Embryonic facial prominence (tissue), 1 donor: ENCODE measurements around the gene TEX14.
A peak's percentile ranks its signal among the peaks of the same experiment; 100 is the strongest.
"Not testable (repeated sequence)": the region's sequence is repeated elsewhere in the genome, so short reads cannot be mapped to it uniquely, and the experiment has no call there.

Source experiments
- DNase-seq: peaks from one replicate; pipeline ENCODE4 v3.0.0-alpha.2; 2016; ENCODE audit errors: extremely low spot score

The TEX14 gene

DNA sequence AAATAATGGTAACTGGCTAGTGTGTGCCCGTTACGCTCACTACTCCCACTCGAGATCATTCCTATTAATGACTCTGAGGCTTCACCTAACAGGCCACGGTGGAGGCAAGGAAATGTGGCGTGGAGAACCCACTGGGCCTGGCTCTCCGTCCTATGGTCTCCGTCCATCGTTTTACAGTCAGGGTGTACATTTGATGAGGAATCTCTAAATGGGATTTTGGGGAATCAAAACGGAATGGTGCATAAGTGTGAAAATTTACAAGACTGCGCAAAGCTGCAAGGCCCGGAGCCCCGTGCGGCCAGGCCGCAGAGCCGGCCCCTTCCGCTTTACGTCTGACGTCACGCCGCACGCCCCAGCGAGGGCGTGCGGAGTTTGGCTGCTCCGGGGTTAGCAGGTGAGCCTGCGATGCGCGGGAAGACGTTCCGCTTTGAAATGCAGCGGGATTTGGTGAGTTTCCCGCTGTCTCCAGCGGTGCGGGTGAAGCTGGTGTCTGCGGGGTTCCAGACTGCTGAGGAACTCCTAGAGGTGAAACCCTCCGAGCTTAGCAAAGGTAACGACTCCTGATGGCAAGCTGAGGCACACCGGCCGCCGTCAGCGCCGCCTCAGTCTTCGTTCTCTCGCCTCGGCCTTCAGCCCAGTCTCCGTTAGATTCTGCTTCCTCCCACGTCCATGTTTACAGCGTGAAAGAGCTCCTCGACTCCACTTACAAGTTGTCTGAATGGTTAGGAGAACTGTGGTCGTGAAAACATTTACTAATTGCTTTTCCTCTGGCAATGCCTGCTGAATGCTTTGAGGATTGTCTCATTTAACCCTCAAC lies 602 bp upstream of the TEX14 start, which contains the start of gene RAD51C:
Gene RAD51C, plus strand, starts transcription at position 364 of the 817 bp plus-strand sequence. Its CDS starts 42 bp downstream, at position 406.
- DNase-seq = peak; percentile 71

DNA sequence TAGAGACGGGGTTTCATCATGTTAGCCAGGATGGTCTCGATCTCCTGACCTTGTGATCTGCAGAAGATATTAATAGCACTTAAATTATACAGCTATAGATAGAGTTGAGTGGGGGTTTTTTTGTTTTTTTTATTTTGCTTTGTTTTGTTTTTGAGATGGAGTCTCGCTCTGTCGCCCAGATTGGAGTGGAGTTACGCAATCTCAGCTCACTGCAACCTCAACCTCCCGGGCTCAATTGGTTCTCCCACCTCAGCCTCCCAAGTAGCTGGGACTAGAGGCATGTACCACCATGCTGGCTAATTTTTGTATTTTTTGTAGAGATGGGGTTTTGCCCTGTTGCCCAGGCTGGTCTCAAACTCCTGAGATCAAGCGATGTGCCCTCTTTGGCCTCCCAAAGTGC lies 1.8 kb downstream of the TEX14 start:
- not testable (repeated sequence) for DNase-seq

DNA sequence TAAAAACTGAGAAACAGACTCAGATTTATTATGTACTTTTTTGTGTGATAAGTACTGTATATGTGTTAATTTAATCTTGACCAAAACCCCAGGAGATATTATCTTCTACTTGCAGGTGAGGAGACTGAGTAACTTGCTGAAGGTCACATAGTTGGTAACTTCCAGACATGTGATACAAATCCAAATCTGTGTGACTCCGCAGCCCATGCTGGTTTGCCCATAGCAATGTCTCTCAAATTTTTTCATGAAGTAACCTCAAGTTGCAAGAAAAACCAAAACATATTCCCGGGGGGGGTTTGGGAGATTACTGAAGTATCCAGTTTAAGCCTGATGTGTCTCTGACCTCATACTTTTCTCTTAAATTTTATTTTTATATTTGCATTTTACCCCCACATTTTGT lies 3.3 kb downstream of the TEX14 start:
- no peak for DNase-seq

DNA sequence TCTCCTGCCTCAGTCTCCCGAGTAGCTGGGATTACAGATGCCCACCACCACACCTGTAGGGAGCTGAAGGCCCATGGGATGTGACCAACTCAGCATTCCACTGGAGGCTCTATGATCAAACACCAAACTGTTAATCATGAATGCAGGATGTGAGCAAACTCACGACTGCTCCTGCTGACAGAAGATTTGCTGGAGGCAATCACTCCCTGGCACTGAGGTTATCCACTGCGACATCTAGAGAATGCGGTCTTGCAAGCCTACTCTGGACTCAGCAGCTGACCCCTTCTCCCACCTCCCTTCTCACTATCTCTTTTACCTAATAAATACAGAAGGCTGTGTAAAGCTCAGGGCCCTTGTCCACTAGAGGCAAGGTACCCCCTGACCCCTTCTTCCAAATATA lies 4.9 kb downstream of the TEX14 start:
- no peak for DNase-seq

DNA sequence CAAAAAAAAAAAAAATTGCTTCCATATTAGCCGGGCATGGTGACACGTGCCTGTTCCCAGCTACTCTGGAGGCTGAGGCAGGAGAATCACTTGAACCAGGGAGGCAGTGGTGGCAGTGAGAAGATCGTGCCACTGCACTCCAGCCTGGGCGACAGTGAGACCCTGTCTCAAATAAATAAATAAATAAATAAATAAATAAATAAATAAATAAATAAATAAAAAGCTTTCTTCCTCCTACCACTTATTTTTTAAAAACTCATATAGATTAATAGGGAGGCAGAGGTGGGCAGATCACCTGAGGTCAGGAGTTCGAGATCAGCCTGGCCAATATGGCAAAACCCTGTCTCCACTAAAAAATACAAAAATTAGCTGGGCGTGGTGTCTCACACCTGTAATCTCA lies 7.4 kb downstream of the TEX14 start:
- not testable (repeated sequence) for DNase-seq

DNA sequence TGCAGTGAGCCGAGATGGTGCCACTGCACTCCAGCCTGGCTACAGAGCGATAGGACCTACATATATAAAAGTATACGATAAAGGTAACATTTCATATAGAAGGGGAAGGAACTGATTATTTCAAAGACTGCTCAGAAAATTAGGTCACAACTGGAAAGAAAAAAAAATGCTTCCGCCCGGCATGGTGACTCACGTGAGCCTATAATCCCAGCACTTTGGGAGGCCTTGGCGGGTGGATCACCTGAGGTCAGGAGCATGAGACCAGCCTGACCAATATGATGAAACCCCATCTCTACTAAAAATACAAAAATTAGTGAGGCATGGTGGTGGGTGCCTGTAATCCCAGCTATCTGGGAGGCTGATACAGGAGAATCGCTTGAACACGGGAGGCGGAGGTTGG lies 7.8 kb downstream of the TEX14 start:
- no peak for DNase-seq

DNA sequence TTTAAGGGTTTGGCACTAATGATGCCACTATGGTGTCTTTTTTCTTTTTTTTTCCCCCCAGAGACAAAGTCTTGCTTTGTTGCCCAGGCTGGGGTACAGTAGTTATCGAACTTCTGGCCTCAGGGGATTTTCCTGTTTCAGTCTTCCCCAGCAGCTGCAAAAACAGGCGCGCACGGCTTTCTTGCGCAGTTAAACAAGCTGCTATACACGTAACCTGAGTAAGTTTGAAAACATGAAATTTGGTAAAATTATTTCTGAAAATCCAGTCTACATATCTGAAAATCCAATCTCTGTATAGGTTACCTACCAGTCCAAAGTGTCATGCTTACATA lies 11.8 kb downstream of the TEX14 start:
- no peak for DNase-seq

DNA sequence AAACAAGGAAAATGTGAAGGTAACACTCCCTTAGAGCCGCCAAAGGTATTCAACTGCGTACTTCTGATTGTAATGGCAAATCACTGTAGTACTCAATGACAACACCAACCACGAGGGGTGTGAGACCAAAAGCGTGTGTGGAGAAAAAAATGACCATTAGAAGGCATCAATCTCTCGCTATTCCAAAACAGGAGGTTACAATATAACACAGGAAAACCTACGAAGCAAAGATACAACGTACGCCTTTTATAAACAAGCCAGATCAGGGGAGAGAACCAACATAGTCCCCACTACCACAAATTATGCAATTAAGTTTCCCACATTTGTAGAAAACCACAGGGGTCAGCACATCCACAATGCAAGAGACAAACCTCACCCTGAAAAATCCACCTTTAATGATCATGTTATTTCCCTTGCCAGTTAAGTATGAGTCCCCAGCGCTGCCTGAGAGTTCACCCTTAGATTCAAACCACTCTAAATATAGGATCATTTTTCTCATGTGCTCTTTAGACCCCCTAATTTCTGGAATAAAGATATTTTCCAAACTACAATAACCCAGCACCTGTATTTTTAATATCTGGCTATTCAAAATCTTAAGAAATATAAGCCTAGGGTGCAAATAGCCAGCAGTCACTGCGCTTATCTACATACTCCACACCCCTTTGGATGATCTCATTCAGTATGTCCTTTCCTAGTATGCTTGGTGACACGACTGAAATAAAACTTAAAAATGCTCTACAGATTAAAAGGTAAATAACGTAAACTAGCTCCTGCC lies 12.4 kb downstream of the TEX14 start:
- DNase-seq = no peak

DNA sequence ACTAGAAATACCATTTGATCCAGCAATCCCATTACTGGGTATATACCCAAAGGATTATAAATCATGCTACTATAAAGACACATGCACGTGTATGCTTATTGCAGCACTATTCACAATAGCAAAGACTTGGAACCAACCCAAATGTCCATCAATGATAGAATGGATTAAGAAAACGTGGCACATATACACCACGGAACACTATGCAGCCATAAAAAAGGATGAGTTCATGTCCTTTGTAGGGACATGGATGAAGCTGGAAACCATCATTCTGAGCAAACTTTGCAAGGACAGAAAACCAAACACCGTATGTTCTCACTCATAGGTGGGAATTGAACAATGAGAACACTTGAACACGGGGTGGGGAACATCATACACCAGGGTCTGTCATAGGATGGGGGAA lies 13.6 kb downstream of the TEX14 start:
- DNase-seq = not testable (repeated sequence)

DNA sequence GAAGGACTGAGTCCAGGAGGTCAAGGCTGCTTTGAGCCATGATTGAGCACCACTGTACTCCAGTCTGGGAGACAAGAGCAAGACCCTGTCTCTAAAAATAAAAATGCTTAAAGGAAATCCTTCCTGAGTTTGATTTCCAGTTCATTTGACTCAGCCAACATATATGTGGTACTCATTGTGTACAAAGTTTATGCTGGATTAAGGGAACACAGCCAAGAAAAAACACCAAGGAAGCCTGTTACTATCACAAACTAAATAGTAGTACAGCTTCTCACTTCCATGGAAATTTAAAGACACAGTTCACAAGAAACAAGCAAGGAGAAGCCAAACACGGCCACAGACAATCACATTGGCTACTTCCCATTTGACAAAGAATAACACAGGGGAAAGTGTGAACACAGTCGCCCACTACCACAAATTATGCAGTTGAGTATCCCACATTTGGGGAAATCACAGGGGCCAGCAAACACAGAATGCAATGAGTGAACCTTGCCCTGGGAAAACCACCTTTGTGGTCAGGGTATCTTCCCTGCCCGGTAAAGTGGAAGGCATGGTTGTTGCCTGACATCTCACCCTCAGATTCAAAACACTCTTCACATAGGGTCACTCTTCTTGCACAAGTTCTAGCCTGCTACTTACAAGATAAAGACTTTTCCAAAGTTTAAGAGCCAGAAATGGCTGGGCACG lies 14.5 kb downstream of the TEX14 start:
- DNase-seq = no peak

DNA sequence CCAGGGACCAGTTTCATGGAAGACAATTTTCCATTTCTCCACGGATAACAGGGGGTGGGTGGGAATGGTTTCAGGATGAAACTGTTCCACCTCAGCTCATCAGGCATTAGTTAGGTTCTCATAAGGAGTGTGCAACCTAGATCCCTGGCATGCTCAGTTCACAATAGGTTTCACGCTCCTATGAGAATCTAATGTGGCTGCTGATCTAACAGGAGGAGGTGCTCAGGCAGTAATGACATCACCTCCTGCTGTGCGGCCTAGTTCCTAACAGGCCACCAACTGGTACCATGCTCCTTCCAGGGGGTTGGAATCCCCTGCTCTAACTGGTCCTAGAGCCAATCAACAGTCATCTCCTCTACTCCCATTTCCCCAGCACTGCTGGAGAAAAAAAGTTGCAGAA lies 19.9 kb downstream of the TEX14 start:
- DNase-seq = no peak

DNA sequence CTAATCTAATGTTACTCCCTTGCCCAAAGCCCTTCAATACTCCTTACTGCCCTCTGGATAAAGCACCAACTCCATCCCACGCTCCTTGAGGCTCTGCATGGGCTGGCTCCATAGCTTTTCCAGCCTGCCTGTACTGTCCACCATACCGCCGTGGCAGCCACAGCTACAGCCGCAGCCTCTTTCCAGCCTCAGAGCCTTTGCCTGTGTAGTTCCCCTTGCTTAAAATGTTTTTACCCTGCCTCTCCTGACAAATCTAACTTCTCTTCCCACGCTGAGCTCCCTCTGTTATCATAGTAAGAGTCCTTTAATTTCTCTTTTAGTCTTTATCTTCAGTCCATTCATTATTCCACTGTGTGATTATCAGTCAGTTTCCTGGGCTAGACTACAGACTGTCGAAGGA lies 22.0 kb downstream of the TEX14 start:
- DNase-seq = no peak

DNA sequence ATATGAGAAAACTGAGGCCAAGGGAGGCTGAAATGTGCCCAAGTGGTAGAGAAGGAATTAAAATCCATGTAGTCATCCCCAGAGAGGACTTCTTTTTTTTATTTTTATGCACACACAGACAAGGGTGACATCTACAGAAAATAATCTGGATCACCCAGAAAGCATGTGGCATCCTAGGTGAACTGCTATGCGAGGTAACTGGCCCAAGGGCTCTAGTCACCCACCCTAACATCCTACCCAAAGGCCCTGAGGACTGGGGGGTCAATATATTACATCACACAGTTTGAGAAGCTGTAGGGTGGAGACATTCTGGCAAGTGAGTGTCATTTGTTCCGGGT lies 23.3 kb downstream of the TEX14 start:
- DNase-seq = no peak

DNA sequence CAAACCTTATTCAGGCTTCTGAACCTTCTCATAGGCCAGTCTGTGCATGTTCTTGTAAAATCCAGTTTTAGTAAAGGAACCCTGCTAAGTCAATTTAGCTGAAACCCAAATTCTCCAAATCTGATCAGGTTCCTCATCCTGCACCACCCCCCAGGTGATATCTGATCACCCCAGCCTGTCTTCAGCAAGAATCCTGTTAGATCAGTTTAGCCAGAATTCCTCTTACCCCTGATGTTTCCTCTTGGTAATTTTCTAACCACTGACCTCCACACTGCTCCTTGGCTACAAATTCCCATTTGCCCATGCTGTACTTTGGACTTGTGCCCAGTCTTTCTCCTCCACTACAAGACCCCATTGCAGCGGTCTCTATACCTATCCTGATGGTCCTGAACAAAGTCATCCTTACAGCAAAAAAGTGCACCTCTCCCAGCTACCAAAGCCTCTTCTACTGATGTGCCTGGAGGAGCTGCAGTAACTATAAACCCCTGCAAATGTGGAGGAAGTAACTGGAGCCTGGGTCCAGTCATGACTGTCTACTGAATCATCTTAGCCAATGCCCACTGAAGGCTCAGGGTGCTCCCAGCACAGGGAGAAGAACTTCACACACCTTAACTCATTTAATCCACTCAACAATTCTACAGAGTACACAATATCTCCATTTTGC lies 23.8 kb downstream of the TEX14 start:
- no peak for DNase-seq

DNA sequence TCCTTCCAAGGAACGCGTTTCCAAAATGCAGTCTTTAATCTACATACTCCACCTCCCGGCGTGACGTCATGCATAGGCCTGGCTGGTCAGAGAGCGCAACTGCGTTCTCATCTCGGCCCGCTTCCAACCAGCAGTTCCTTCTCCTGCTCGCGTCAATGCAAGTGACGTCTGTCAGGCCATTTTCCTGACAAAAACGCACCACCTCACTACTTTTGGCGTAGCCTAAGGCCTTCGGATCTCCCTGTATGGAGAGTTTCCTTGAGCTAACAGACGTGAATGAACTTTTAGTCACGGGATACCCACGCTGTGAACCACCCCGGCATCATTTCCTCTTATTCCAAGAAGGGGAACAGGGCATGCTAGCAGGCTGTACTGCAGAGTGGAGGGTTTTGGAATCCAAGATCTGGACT lies 25.0 kb downstream of the TEX14 start:
- peak; percentile 28 for DNase-seq

DNA sequence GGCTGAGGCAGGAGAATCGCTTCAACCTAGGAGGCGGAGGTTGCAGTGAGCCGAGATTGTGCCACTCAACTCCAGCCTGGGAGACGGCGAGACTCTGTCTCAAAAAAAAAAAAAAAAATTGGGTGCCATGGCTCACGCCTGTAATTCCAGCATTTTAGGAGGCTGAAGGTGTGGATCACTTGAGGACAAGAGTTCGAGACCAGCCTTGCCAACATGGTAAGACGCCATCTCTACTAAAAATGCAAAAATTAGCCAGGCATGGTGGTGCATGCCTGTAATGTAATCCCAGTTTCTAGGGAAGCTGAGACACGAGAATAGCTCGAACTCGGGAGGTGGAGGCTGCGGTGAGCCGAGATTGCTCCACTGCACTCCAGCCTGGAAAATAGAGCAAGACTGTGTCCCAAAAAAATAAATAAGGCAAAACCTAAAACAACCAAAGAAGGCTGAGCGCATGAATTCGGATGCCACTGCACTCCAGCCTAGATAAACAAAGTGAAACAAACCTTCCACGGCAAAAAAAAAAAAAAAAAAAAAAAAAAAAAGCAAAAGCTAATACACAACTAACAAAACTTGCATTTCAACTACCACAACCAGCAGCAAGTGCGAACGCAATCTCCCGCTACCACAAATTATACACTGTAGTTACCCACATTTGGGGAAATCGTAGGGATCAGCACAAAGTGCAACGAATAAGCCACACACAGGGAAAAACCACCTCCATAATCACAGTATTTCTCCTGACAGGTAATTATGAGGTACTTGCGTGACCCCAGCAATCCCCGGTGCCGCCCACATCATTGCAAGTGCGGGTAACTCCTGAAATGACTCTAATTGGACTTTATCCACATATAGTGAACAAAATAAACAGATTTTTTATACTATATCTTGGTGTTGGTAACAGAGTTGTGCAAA lies 25.6 kb downstream of the TEX14 start:
- DNase-seq = no peak

DNA sequence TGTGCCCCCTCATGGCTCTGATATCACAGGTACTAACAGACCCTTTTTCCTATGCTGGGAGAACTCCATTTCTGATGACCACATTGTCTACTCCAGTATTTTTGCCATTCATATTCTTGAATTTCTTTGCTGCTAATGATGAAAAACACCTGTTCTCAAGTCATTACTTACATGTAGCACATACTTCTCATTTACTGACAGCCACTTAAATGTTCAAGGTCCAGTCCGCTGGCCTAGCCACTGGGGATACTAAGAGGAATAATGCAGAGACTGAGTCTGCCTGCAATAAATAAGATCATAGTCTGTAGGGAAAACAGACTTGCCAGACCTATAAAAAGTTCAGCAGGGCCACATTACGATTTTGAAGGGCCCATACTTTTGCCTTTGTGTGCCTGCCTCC lies 27.5 kb downstream of the TEX14 start:
- no peak for DNase-seq

DNA sequence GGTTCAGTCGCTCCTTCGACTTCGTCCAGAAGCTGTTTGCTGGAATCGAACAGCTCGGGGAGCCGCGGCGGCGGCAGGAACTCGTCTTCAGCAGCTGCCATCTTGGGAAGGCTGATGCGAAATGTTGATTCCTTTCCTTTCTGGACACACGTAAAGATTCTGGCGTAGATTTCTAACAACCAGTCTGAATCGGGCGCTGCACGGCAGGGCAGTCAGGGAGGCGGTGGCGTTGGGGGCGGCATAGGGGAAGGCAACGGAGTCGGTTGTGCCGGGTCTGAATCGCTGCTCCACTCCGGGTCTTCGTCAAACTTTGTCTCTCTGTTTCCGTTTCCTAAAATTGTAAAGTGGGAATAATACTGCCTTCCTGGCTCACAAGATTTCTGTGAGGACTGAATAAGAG lies 30.3 kb downstream of the TEX14 start:
- no peak for DNase-seq

DNA sequence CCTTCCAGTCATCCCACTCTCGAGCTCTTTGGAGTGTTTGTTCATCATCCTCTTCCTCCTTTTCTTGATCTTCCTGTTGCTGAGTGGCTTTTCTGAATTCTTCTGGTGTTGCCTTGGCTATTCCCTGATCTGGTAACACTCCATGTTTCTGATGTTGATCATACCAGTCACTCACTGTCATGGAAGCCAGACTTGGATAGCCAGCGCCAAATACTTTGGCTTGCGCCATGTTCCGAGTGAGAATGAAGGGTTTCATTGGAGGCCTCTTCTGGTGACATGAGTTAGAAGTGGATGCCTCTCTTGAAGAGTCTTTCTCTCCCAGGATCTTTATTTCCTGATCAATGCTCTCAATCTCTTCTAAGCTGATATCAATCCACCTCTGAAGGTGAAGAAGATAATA lies 31.2 kb downstream of the TEX14 start:
- no peak for DNase-seq

DNA sequence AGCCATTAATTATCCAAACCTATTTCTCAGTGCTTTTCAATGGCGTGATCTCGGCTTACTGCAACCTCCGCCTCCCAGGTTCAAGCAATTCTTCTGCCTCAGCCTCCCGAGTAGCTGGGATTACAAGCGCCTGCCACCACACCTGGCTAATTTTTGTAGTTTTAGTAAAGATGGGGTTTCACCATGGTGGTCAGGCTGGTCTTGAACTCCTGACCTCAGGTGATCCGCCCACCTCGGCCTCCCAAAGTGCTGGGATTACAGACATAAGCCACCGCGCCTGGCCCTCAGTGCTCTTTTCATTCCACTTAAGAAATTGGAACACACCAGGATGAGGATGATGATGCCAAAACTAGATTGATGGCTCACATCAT lies 32.1 kb downstream of the TEX14 start:
- DNase-seq = not testable (repeated sequence)
